Loucy (cell line): Measurements from ENCODE around the gene NEK5.
A peak's percentile ranks its signal among the peaks of the same experiment; 100 is the strongest.

Source experiments
- H2AFZ ChIP-seq: fragments of 200-600 bp; sonication (generic); 2 replicates; pipeline ENCODE4 v1.6.0; 2016; ENCODE audit warnings: antibody characterized with exemption, mild to moderate bottlenecking, low read length, moderate library complexity
- H3F3A ChIP-seq: fragments of 200-600 bp; 2 replicates; pipeline ENCODE4 v1.6.0; 2016; ENCODE audit warnings: antibody characterized with exemption, low read depth, mild to moderate bottlenecking
- H3K27me3 ChIP-seq: fragments of 200-600 bp; sonication (generic); 2 replicates; pipeline ENCODE4 v1.6.1; 2014; ENCODE audit warnings: low read length, mild to moderate bottlenecking; ENCODE audit not compliant: insufficient read depth, poor library complexity, severe bottlenecking
- H3K36me3 ChIP-seq: fragments of 200-600 bp; sonication (generic); 2 replicates; pipeline ENCODE4 v1.6.1; 2016; ENCODE audit warnings: low read length; ENCODE audit not compliant: insufficient read depth
- H3K4me1 ChIP-seq: fragments of 200-600 bp; sonication (generic); 2 replicates; pipeline ENCODE4 v1.5.1; 2014; ENCODE audit warnings: low read length, mild to moderate bottlenecking; ENCODE audit not compliant: insufficient read depth, poor library complexity, severe bottlenecking
- H3K4me2 ChIP-seq: fragments of 200-600 bp; sonication (generic); 2 replicates; pipeline ENCODE4 v1.6.0; 2014; ENCODE audit warnings: antibody characterized with exemption, low read length, low read depth, mild to moderate bottlenecking; ENCODE audit not compliant: poor library complexity, severe bottlenecking
- H3K4me3 ChIP-seq: fragments of 200-600 bp; sonication (generic); 2 replicates; pipeline ENCODE4 v1.5.1; 2014; ENCODE audit warnings: low read length, mild to moderate bottlenecking, mixed read lengths; ENCODE audit not compliant: poor library complexity, severe bottlenecking
- H3K79me2 ChIP-seq: fragments of 200-600 bp; sonication (generic); 2 replicates; pipeline ENCODE4 v1.6.1; 2014; ENCODE audit warnings: low read length; ENCODE audit not compliant: insufficient read depth
- H3K9ac ChIP-seq: fragments of 200-600 bp; sonication (generic); 2 replicates; pipeline ENCODE4 v1.6.0; 2014; ENCODE audit warnings: mild to moderate bottlenecking, low read depth, low read length, moderate library complexity; ENCODE audit not compliant: poor library complexity, severe bottlenecking
- H3K9me2 ChIP-seq: fragments of 200-600 bp; sonication (generic); replicated peaks from 2 replicates; pipeline ENCODE4 v1.6.1; 2016; ENCODE audit warnings: low read depth, low read length, mixed read lengths
- H3K9me3 ChIP-seq: fragments of 200-600 bp; sonication (generic); 2 replicates; pipeline ENCODE4 v1.6.1; 2014; ENCODE audit warnings: mild to moderate bottlenecking, antibody characterized with exemption, low read length, low read depth; ENCODE audit not compliant: insufficient read depth
- H4K20me1 ChIP-seq: fragments of 200-600 bp; sonication (generic); 2 replicates; pipeline ENCODE4 v1.6.0; 2014; ENCODE audit warnings: antibody characterized with exemption, low read length, mild to moderate bottlenecking; ENCODE audit not compliant: insufficient read depth, poor library complexity, severe bottlenecking
- CTCF ChIP-seq: fragments of 200-600 bp; sonication (generic); conservative IDR thresholded peaks from 2 replicates; pipeline ENCODE4 v1.5.1; 2014; ENCODE audit warnings: mild to moderate bottlenecking, antibody characterized with exemption, low read length
- EZH2phosphoT487 ChIP-seq: fragments of 200-600 bp; IDR thresholded peaks from 2 replicates; pipeline ENCODE4 v1.6.1; 2018; ENCODE audit warnings: antibody characterized with exemption, mild to moderate bottlenecking, moderate library complexity, borderline replicate concordance

NEK5 gene

GRCh38 chr13:52010890-52011631, 117.8 kb downstream of the NEK5 start, which contains the start of gene ATP7B:
TSS of gene ATP7B (minus strand) at chr13:52011450. CDS start at chr13:52011337, 113 bp downstream.
- Histone ChIP-seq H2AFZ (peak within 1 kb of the TSS; percentile 99), H3K79me2 (peaks cover 36% of the 10 kb centered on the region)
- no peak for TF ChIP-seq CTCF

GRCh38 chr13:52009946-52010345, 118.9 kb downstream of the NEK5 start:
- H2AFZ ChIP-seq = no peak overlapping the region
- H3K4me3 ChIP-seq = peak overlapping the region; percentile 5
- TF ChIP-seq EZH2phosphoT487 (no peak), CTCF (no peak)
- no peak overlapping the region for H3K9ac ChIP-seq
- no peaks in the 10 kb centered on the region for H3K9me2 ChIP-seq
- peaks cover 12% of the 10 kb centered on the region for H4K20me1 ChIP-seq
- peaks cover 25% of the 10 kb centered on the region for H3K79me2 ChIP-seq
- H3K36me3 ChIP-seq = no peaks in the 10 kb centered on the region
- peak overlapping the region; percentile 86 for H3K4me2 ChIP-seq
- no peaks in the 10 kb centered on the region for H3K9me3 ChIP-seq
- H3K27me3 ChIP-seq = peaks cover 20% of the 10 kb centered on the region
- H3K4me1 ChIP-seq = peaks cover 19% of the 10 kb centered on the region
- H3F3A ChIP-seq = no peaks in the 10 kb centered on the region

More at GRCh38 chr13:52010890-52011631, 117.8 kb downstream of the NEK5 start, which contains the start of gene ATP7B:
- peaks cover 19% of the 10 kb centered on the region for H3K4me1 ChIP-seq
- H3K4me2 ChIP-seq = peak within 1 kb of the TSS; percentile 88
- H4K20me1 ChIP-seq = peaks cover 12% of the 10 kb centered on the region
- peak within 1 kb of the TSS; percentile 82 for H3K9ac ChIP-seq
- H3K36me3 ChIP-seq = no peaks in the 10 kb centered on the region
- peak within 1 kb of the TSS; percentile 91 for H3K4me3 ChIP-seq
- H3K9me3 ChIP-seq = no peaks in the 10 kb centered on the region
- H3F3A ChIP-seq = no peaks in the 10 kb centered on the region
- no peaks in the 10 kb centered on the region for H3K9me2 ChIP-seq
- peaks cover 20% of the 10 kb centered on the region for H3K27me3 ChIP-seq

- no peak overlapping the region for H3K4me2 ChIP-seq
- peaks cover 20% of the 10 kb centered on the region for H3K27me3 ChIP-seq
- H3K9ac ChIP-seq = no peak overlapping the region
- H3F3A ChIP-seq = no peaks in the 10 kb centered on the region
- no peaks in the 10 kb centered on the region for H3K9me2 ChIP-seq
- no peaks in the 10 kb centered on the region for H3K9me3 ChIP-seq
- H3K4me3 ChIP-seq = no peak overlapping the region
- H3K36me3 ChIP-seq = no peaks in the 10 kb centered on the region
- H3K79me2 ChIP-seq = no peaks in the 10 kb centered on the region
- no peak for TF ChIP-seq EZH2phosphoT487
- TF ChIP-seq CTCF = no peak
- H4K20me1 ChIP-seq = no peaks in the 10 kb centered on the region
- peaks cover 9% of the 10 kb centered on the region for H3K4me1 ChIP-seq
- no peak overlapping the region for H2AFZ ChIP-seq
Measured at GRCh38 chr13:52006523-52007245, 122.2 kb downstream of the NEK5 start.
